Dedifferentiated amniotic fluid mesenchymal stem cell (primary cell): ENCODE results near the gene SH3D21.

ENCODE experiments used
- DNase-seq: peaks from one replicate; pipeline ENCODE4 v3.0.0-alpha.2; 2016; ENCODE audit errors: extremely low spot score

The SH3D21 gene

GRCh38 chr1:36329817-36330216, 23.6 kb downstream of the SH3D21 start:
- DNase-seq: no peak

GRCh38 chr1:36330940-36331339, 24.8 kb downstream of the SH3D21 start:
- DNase-seq: no peak

- no peak for DNase-seq
These were observed 31.7 kb downstream of the SH3D21 start for GRCh38 chr1:36337830-36338229.

GRCh38 chr1:36339215-36339614, 33.0 kb downstream of the SH3D21 start:
- no peak for DNase-seq

GRCh38 chr1:36339615-36340014, 33.4 kb downstream of the SH3D21 start:
- no peak for DNase-seq

GRCh38 chr1:36341626-36342320, 35.6 kb downstream of the SH3D21 start:
- DNase-seq: no peak

- no peak for DNase-seq
These were observed 36.4 kb downstream of the SH3D21 start for GRCh38 chr1:36342426-36343185.

- DNase-seq: no peak
These were observed 37.7 kb downstream of the SH3D21 start for GRCh38 chr1:36343651-36344394.

GRCh38 chr1:36344395-36344680, 38.2 kb downstream of the SH3D21 start:
- DNase-seq: no peak

- DNase-seq: no peak
These were observed 39.2 kb downstream of the SH3D21 start for GRCh38 chr1:36345353-36345752.

GRCh38 chr1:36346741-36347370, 40.7 kb downstream of the SH3D21 start:
- DNase-seq: no peak

- DNase-seq: no peak
These were observed 43.1 kb downstream of the SH3D21 start for GRCh38 chr1:36349241-36349671.

- DNase-seq: no peak
These were observed 43.7 kb downstream of the SH3D21 start for GRCh38 chr1:36349839-36350238.

GRCh38 chr1:36350659-36351226, 44.6 kb downstream of the SH3D21 start:
- peak; percentile 84 for DNase-seq

GRCh38 chr1:36351227-36351977, 45.2 kb downstream of the SH3D21 start:
- DNase-seq: peak; percentile 66

GRCh38 chr1:36352125-36352909, 46.1 kb downstream of the SH3D21 start:
- no peak for DNase-seq

GRCh38 chr1:36352910-36353878, 47.0 kb downstream of the SH3D21 start:
- DNase-seq: peak; percentile 16

GRCh38 chr1:36354486-36354885, 48.3 kb downstream of the SH3D21 start:
- DNase-seq: no peak

- DNase-seq: no peak
These were observed 49.6 kb downstream of the SH3D21 start for GRCh38 chr1:36355811-36356210.
